HepG2 (cell line): ENCODE results near the gene PHIP. TPM values are rescaled to one million over a fixed set of nuclear protein-coding genes. Genes with fewer than 3 reads are reported as not detected.

Source experiments
- ATAC-seq: fragments of 200-7000 bp; cut with Tn5 transposase; 3 replicates; pipeline ENCODE4 v1.9.1; 2020; ENCODE audit warnings: mild to moderate bottlenecking, moderate library complexity
- BruUV-seq: library from RNA; stranded (reverse); fragments of 400-500 nt; replicated peaks from 2 replicates; lab custom pipeline; 2021; lab: Mats Ljungman, UMichigan
- CTCF ChIA-PET: fragments of 300-600 bp; formaldehyde crosslinking; extraction: SDS; loops from one replicate; lab custom pipeline; 2021; ENCODE audit warnings: low total read pairs, inconsistent platforms, low intra/inter-chr PET ratio; lab: Yijun Ruan, JAX
- POLR2A ChIA-PET: fragments of 350-600 bp; sonication (Branson Sonifier 250); formaldehyde crosslinking; loops from one replicate; lab custom pipeline; 2020; ENCODE audit warnings: antibody characterized with exemption, inconsistent platforms; lab: Yijun Ruan, JAX
- DNase-seq: peaks from one replicate; pipeline ENCODE4 v3.0.0-alpha.2; 2015; ENCODE audit warnings: low spot score
- FAIRE-seq: peaks from 3 replicates; lab custom pipeline; 2011; peaks lifted over from hg19 to GRCh38; lab: Jason Lieb, UNC
- H2AFZ ChIP-seq: one replicate; pipeline ENCODE4 v1.6.1; 2011; ENCODE audit warnings: low read length, inconsistent platforms
- H3K27ac ChIP-seq: fragments of 300-600 bp; 3 replicates; pipeline ENCODE4 v1.8.0; 2011; ENCODE audit warnings: mixed run types, mild to moderate bottlenecking, mixed read lengths, low read length, inconsistent platforms; ENCODE audit not compliant: insufficient read depth; ENCODE audit errors: extremely low read length
- H3K27me3 ChIP-seq, 2 experiments: fragments of 200-600 bp in 1 of 2; 2 replicates in 1 of 2; 3 replicates in 1 of 2; pipeline versions ENCODE4 v1.6.0 to v1.8.0; 2011; ENCODE audit warnings: low read length in 2 of 2, mild to moderate bottlenecking in 2 of 2, moderate library complexity in 2 of 2, inconsistent platforms in 1 of 2; ENCODE audit not compliant: insufficient read depth in 2 of 2, control insufficient read depth in 1 of 2
- H3K36me3 ChIP-seq, 2 experiments: fragments of 200-600 bp in 1 of 2; replicated peaks in 1 of 2; 2 replicates in 1 of 2; 3 replicates in 1 of 2; pipeline versions ENCODE4 v1.5.1 to v1.8.0; 2011; ENCODE audit warnings: low read length in 2 of 2, inconsistent platforms in 1 of 2; ENCODE audit not compliant: insufficient read depth in 2 of 2, control insufficient read depth in 1 of 2
- H3K4me1 ChIP-seq: 2 replicates; pipeline ENCODE4 v1.5.1; 2012; ENCODE audit warnings: low read length, inconsistent platforms; ENCODE audit not compliant: insufficient read depth
- H3K4me2 ChIP-seq: 2 replicates; pipeline ENCODE4 v1.6.0; 2011; ENCODE audit warnings: low read depth, low read length, inconsistent platforms
- H3K4me3 ChIP-seq, 3 experiments: fragments of 200-600 bp in 1 of 3; sonication (generic), shearing (Covaris generic) in 1 of 3; replicated peaks in 1 of 3; 2 replicates each; pipeline ENCODE4 v1.5.1; 2011 to 2016; ENCODE audit warnings: low read length in 3 of 3, inconsistent platforms in 2 of 3, low read depth in 2 of 3, mild to moderate bottlenecking in 2 of 3, control low read depth in 1 of 3, mixed read lengths in 1 of 3; ENCODE audit not compliant: insufficient read depth in 1 of 3
- H3K79me2 ChIP-seq: one replicate; pipeline ENCODE4 v1.6.1; 2011; ENCODE audit warnings: low read length, inconsistent platforms; ENCODE audit not compliant: insufficient read depth
- H3K9ac ChIP-seq: 2 replicates; pipeline ENCODE4 v1.6.0; 2011; ENCODE audit warnings: mild to moderate bottlenecking, low read depth, low read length, inconsistent platforms; ENCODE audit not compliant: insufficient read depth
- H3K9me3 ChIP-seq: 2 replicates; pipeline ENCODE4 v1.5.1; 2012; ENCODE audit warnings: mild to moderate bottlenecking, low read length
- H4K20me1 ChIP-seq: 2 replicates; pipeline ENCODE4 v1.6.0; 2011; ENCODE audit warnings: inconsistent platforms, mild to moderate bottlenecking, low read length, moderate library complexity; ENCODE audit not compliant: insufficient read depth
- FOSL2 ChIP-seq: sonication (generic); formaldehyde crosslinking; IDR thresholded peaks from 2 replicates; pipeline ENCODE4 v1.4.0; 2020; ENCODE audit warnings: missing genetic modification reagents
- HNRNPLL ChIP-seq: fragments of 200-400 bp; formaldehyde crosslinking; IDR thresholded peaks from 2 replicates; pipeline ENCODE4 v1.6.1; 2017; ENCODE audit warnings: mild to moderate bottlenecking, low read depth, low read length; ENCODE audit not compliant: poor library complexity, severe bottlenecking
- KDM6A ChIP-seq: IDR thresholded peaks from 2 replicates; pipeline ENCODE4 v1.6.1; 2016; ENCODE audit warnings: low read depth
- MTF1 ChIP-seq: sonication (generic); formaldehyde crosslinking; IDR thresholded peaks from 2 replicates; pipeline ENCODE4 v1.5.0; 2020; ENCODE audit warnings: missing genetic modification reagents
- NKX3-1 ChIP-seq: sonication (generic); formaldehyde crosslinking; IDR thresholded peaks from 2 replicates; pipeline ENCODE4 v1.5.0; 2020; ENCODE audit warnings: missing genetic modification reagents
- PBX3 ChIP-seq: sonication (generic); formaldehyde crosslinking; IDR thresholded peaks from 2 replicates; pipeline ENCODE4 v1.8.1; 2023; ENCODE audit warnings: missing genetic modification reagents, inconsistent platforms, borderline replicate concordance
- REPIN1 ChIP-seq: sonication (generic); formaldehyde crosslinking; IDR thresholded peaks from 2 replicates; pipeline ENCODE4 v1.8.0; 2022; ENCODE audit warnings: missing genetic modification reagents, low read depth, mild to moderate bottlenecking, borderline replicate concordance
- XRCC5 ChIP-seq: fragments of 200-400 bp; formaldehyde crosslinking; optimal IDR thresholded peaks from 2 replicates; pipeline ENCODE3; 2017; ENCODE audit warnings: mild to moderate bottlenecking, low read length
- ZFYVE20 ChIP-seq: sonication (generic); formaldehyde crosslinking; IDR thresholded peaks from 2 replicates; pipeline ENCODE4 v1.8.0; 2023; ENCODE audit warnings: low read depth, mild to moderate bottlenecking, moderate library complexity, missing genetic modification reagents, borderline replicate concordance
- ZNF274 ChIP-seq: sonication (generic); formaldehyde crosslinking; IDR thresholded peaks from 2 replicates; pipeline ENCODE4 v1.5.1; 2020; ENCODE audit warnings: mild to moderate bottlenecking, missing genetic modification reagents
- ZNF326 ChIP-seq: sonication (generic); formaldehyde crosslinking; IDR thresholded peaks from 2 replicates; pipeline ENCODE4 v1.4.0; 2020; ENCODE audit warnings: missing genetic modification reagents, borderline replicate concordance
- ZNF749 ChIP-seq: sonication (generic); formaldehyde crosslinking; IDR thresholded peaks from 2 replicates; pipeline ENCODE4 v1.8.0; 2022; ENCODE audit warnings: mild to moderate bottlenecking, missing genetic modification reagents, moderate library complexity, borderline replicate concordance
- WGBS: methylation state at CpG from one replicate; pipeline ENCODE4 v1.1.6; 2017; ENCODE audit warnings: low lambda C conversion rate; 5-methylcytosine and 5-hydroxymethylcytosine counted together
- in situ Hi-C: cut with HindIII; loops from 2 replicates; pipeline ENCODE4 v1.10.0; 2017; ENCODE audit warnings: low pct_unique_long_range_greater_than_20kb; ENCODE audit not compliant: extremely low pct_ligation_motif_present
- intact Hi-C: fragments of 100-400 bp; cut with micrococcal nuclease; formaldehyde crosslinking; loops from one replicate; pipeline ENCODE4 v1.10.0; 2022; ENCODE audit not compliant: unreplicated experiment
- polyA plus RNA-seq, 8 experiments: library from polyadenylated mRNA; depleted of rRNA in 3 of 8; stranded (reverse) in 7 of 8; unstranded in 1 of 8; fragments of >200 nt; fragmentation: Illumina TruSeq in 4 of 8; extraction: Trizol in 4 of 8; gene quantifications; 2 replicates each; pipeline versions ENCODE4 v1.2.1 to v1.2.3, GENCODE V29; 2011 to 2016; ENCODE audit warnings: low read depth in 4 of 8, missing spikeins in 1 of 8, mixed read lengths in 1 of 8; ENCODE audit not compliant: insufficient read depth in 1 of 8
- total RNA-seq, 5 experiments: library from RNA; depleted of rRNA; stranded (reverse); fragments of >200 nt; fragmentation: Illumina TruSeq; extraction: Trizol; gene quantifications; 2 replicates each; pipeline ENCODE4 v1.2.3, GENCODE V29; 2016; ENCODE audit warnings: low read depth in 1 of 5

PHIP gene
- total and polyA plus RNA-seq, 2 of the 13 experiments (the other 11 are each of a cell fraction or from before 2014, with no cell fraction given): 6.5 to 23.5 TPM

- TF ChIP-seq NKX3-1 (CRISPR knock-in tag): no peak
- TF ChIP-seq PBX3: no peak
These were observed 110.9 kb downstream of the PHIP start (continued) for GRCh38 chr6:78967191-78967590.

GRCh38 chr6:78966542-78966941, 111.5 kb downstream of the PHIP start:
- no peaks in the 10 kb centered on the region for H4K20me1 ChIP-seq
- DNase-seq: no peak
- intact Hi-C loops: no loop called here
- no peaks in the 10 kb centered on the region for H3K79me2 ChIP-seq
- ATAC-seq: no peak
- no peak for TF ChIP-seq MTF1
- TF ChIP-seq ZNF274 (CRISPR knock-in tag): no peak
- no peak for TF ChIP-seq KDM6A (CRISPR knock-in tag)
- TF ChIP-seq ZNF326: no peak
- H3K4me1 ChIP-seq: no peaks in the 10 kb centered on the region
- ChIA-PET POLR2A (no interaction called here), CTCF (no interaction called here)
- BruUV-seq: no TSS peak
- FAIRE-seq: no peak
- H3K4me2 ChIP-seq: no peak overlapping the region
- H3K27me3 ChIP-seq: no peaks in the 10 kb centered on the region; a peak in 1 of 5 replicates
- no peak overlapping the region for H3K9ac ChIP-seq
- no peaks in the 10 kb centered on the region for H3K9me3 ChIP-seq
- no peak overlapping the region for H3K27ac ChIP-seq
- H3K36me3 ChIP-seq: peaks cover 6 to 60% of the 10 kb centered on the region in 2 experiments
- H3K4me3 ChIP-seq: no peak overlapping the region
- no peak overlapping the region for H2AFZ ChIP-seq
- WGBS: 98% methylated on average over 4 of the region's 4 CpGs
- in situ Hi-C loops: no loop called here

GRCh38 chr6:78962448-78962847, 115.6 kb downstream of the PHIP start:
- H3K4me1 ChIP-seq: no peaks in the 10 kb centered on the region
- ChIA-PET POLR2A (no interaction called here), CTCF (no interaction called here)
- H3K9ac ChIP-seq: no peak overlapping the region
- in situ Hi-C loops (no loop called here), intact Hi-C loops (no loop called here)
- TF ChIP-seq FOSL2 (CRISPR knock-in tag): no peak
- TF ChIP-seq XRCC5: no peak
- TF ChIP-seq ZNF749 (CRISPR knock-in tag): no peak
- no peak for TF ChIP-seq ZFYVE20 (CRISPR knock-in tag)
- no peak for TF ChIP-seq HNRNPLL
- no peak for TF ChIP-seq REPIN1 (CRISPR knock-in tag)
- no TSS peak for BruUV-seq
- DNase-seq (no peak), FAIRE-seq (no peak), ATAC-seq (no peak)
- H3K27ac ChIP-seq: no peak overlapping the region
- H4K20me1 ChIP-seq: no peaks in the 10 kb centered on the region
- no peak overlapping the region for H3K4me3 ChIP-seq
- no peak overlapping the region for H2AFZ ChIP-seq
- H3K79me2 ChIP-seq: no peaks in the 10 kb centered on the region
- H3K4me2 ChIP-seq: no peak overlapping the region
- no peaks in the 10 kb centered on the region; a peak in 1 of 5 replicates for H3K27me3 ChIP-seq
- peaks cover 9 to 60% of the 10 kb centered on the region in 2 experiments for H3K36me3 ChIP-seq
- no peaks in the 10 kb centered on the region for H3K9me3 ChIP-seq
- WGBS: 97% methylated on average over 1 of the region's 1 CpG
